Endothelial cell (in vitro differentiated cells): Measurements from ENCODE around the gene DAD1. TPM values are rescaled to one million over a fixed set of nuclear protein-coding genes. Genes with fewer than 3 reads are reported as not detected.

Experiments
- DNase-seq: peaks from one replicate; pipeline ENCODE4 v3.0.0; 2021; ENCODE audit warnings: low spot score
- H3K27ac Mint-ChIP-seq: one replicate; pipeline ENCODE4 v1.8.0; 2021; ENCODE audit warnings: mixed read lengths, inconsistent platforms; ENCODE audit not compliant: unreplicated experiment
- H3K27me3 Mint-ChIP-seq: one replicate; pipeline ENCODE4 v1.8.0; 2021; ENCODE audit warnings: mild to moderate bottlenecking, moderate library complexity, mixed read lengths, inconsistent platforms; ENCODE audit not compliant: unreplicated experiment
- H3K36me3 Mint-ChIP-seq: one replicate; pipeline ENCODE4 v1.8.0; 2021; ENCODE audit warnings: mild to moderate bottlenecking, low read depth, mixed read lengths, inconsistent platforms; ENCODE audit not compliant: unreplicated experiment
- H3K4me1 Mint-ChIP-seq: one replicate; pipeline ENCODE4 v1.8.0; 2021; ENCODE audit warnings: mild to moderate bottlenecking, mixed read lengths, inconsistent platforms; ENCODE audit not compliant: unreplicated experiment
- H3K4me3 Mint-ChIP-seq: one replicate; pipeline ENCODE4 v1.8.0; 2021; ENCODE audit warnings: mild to moderate bottlenecking, mixed read lengths, inconsistent platforms; ENCODE audit not compliant: unreplicated experiment
- H3K9me3 Mint-ChIP-seq: one replicate; pipeline ENCODE4 v1.8.0; 2021; ENCODE audit warnings: mixed read lengths, inconsistent platforms; ENCODE audit not compliant: unreplicated experiment
- CTCF ChIP-seq: fragments of 200-600 bp; sonication (generic); IDR thresholded peaks from one replicate; pipeline ENCODE4 v1.5.0; 2021; ENCODE audit warnings: antibody characterized with exemption; ENCODE audit not compliant: unreplicated experiment
- total RNA-seq: library from RNA; stranded (reverse); fragmentation: NEBNext Ultra II Directional; extraction: Animal tissue kit (Norgen Biotek cat#: 25700); gene quantifications from one replicate; pipeline ENCODE4 v1.2.1, GENCODE V29; 2021; ENCODE audit not compliant: unreplicated experiment

The DAD1 gene
- total RNA-seq, 1 donor from 2014 or later = 250 TPM

DNA sequence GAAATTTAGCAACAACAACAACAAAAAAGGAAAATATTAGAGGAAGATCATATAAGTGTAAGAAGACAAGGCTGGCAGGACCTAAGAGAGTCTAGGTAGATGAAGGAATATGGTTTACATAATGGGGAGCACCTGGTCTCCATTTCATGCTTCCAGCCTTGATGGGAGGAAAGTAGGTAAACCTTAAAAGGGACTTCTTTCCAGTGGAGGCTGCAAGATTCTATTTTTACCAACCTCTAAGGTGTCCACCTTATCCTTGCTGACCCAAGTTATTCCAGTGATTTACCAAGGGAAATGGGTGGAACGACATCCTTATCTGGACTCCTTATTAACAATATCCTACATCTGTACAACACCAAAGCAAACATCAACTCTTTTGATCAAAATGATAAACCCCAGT lies 30.0 kb downstream of the DAD1 start:
- TF ChIP-seq CTCF = no peak
- Mint-ChIP-seq H3K4me3 (peak overlapping the region; percentile 40), H3K36me3 (peaks cover 4% of the 10 kb centered on the region), H3K27me3 (peaks cover 10% of the 10 kb centered on the region), H3K4me1 (peaks cover 54% of the 10 kb centered on the region), H3K9me3 (no peaks in the 10 kb centered on the region), H3K27ac (peak overlapping the region; percentile 95)
- no peak for DNase-seq

DNA sequence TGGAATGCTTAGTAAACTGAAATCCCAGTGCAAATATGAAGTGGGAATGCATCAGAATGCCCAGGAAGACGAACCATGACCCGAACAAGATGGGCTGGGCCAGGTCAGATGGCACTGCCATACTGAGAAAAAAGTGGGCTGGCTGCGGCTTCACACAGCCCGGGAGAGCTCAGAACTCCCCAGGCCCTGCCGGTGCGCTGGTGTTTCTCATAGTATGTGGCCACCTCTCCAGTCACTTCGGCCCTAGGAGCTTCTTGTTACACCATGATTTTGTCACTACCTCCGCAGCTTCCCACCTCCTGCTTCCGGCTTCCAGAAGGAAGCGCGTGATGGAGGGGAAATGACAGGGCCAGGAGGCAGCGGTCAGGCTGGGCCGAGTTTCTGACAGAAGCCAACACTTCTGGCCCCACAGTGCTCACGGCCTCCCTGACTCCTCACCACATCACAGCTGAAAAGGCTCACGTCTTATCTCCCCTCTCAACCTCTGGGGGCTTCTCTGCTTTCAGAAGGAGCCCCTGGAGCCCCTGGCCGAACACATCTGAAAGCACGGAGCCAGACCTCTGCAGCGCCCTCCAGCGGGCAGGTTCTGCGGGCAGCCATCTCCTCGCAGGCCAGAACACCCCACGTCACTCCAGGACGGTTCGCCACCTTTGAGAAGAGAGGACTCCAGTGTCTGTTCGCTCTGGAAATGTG lies 30.7 kb downstream of the DAD1 start:
- H3K9me3 Mint-ChIP-seq = no peaks in the 10 kb centered on the region
- TF ChIP-seq CTCF = no peak
- H3K27ac Mint-ChIP-seq = peak overlapping the region; percentile 90
- no peak overlapping the region for H3K4me3 Mint-ChIP-seq
- peak; percentile 30 for DNase-seq
- peaks cover 4% of the 10 kb centered on the region for H3K36me3 Mint-ChIP-seq
- peaks cover 12% of the 10 kb centered on the region for H3K27me3 Mint-ChIP-seq
- peaks cover 54% of the 10 kb centered on the region for H3K4me1 Mint-ChIP-seq

GRCh38 chr14:22557846-22558220 lies 31.2 kb downstream of the DAD1 start:
- H3K4me1 Mint-ChIP-seq = peaks cover 55% of the 10 kb centered on the region
- H3K9me3 Mint-ChIP-seq = no peaks in the 10 kb centered on the region
- H3K4me3 Mint-ChIP-seq = peak overlapping the region; percentile 71
- H3K27ac Mint-ChIP-seq = peak overlapping the region; percentile 88
- peaks cover 4% of the 10 kb centered on the region for H3K36me3 Mint-ChIP-seq
- H3K27me3 Mint-ChIP-seq = peaks cover 12% of the 10 kb centered on the region
- TF ChIP-seq CTCF = no peak
- no peak for DNase-seq

- Mint-ChIP-seq H3K27ac (peak overlapping the region; percentile 88), H3K4me3 (peak overlapping the region; percentile 71), H3K9me3 (no peaks in the 10 kb centered on the region), H3K4me1 (peaks cover 61% of the 10 kb centered on the region), H3K36me3 (peaks cover 4% of the 10 kb centered on the region), H3K27me3 (peaks cover 12% of the 10 kb centered on the region)
- DNase-seq = peak; percentile 91
- TF ChIP-seq CTCF = peak; percentile 100
Measured at GRCh38 chr14:22556990-22557623, 31.9 kb downstream of the DAD1 start.
